Keratinocyte (primary cell): ENCODE data around the gene CXCL8.

Experiments used
- EZH2 ChIP-seq: IDR thresholded peaks from one replicate; pipeline ENCODE4 v1.6.1; 2012; ENCODE audit warnings: inconsistent platforms, mild to moderate bottlenecking, low read length, moderate library complexity
- TF ChIP-seq, protein P1 (sequence below), 3 experiments: IDR thresholded peaks in 1 of 3; conservative IDR thresholded peaks in 1 of 3; optimal IDR thresholded peaks in 1 of 3; 2 replicates in 2 of 3; 3 replicates in 1 of 3; pipeline versions ENCODE3 to v1.5.1; 2011; ENCODE audit warnings: low read length in 3 of 3, mild to moderate bottlenecking in 3 of 3, moderate library complexity in 2 of 3, control low read depth in 1 of 3, inconsistent platforms in 1 of 3; ENCODE audit not compliant: insufficient read depth in 2 of 3; ENCODE audit errors: extremely low read depth in 1 of 3

DNA sequence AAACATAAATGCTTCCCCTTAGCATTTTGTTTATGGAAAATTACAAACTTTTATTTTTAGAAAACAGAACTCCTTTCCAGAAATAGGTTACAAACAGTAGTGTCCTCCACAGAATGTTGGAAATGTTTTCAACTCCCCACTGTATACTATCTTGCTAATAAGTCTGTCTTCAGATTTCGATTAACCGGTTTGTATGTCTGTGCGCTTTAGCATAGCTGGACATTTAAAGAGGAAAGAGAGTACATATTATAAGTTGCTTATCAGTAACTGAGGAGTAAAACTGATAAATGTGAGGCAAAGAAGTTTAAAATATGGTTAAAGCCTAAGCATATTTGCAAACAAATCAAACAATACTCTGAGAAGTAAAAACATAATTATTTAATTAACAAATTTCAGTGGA lies 3.4 kb downstream of the CXCL8 start:
- no peak for TF ChIP-seq EZH2
- TF ChIP-seq, protein P1, sequence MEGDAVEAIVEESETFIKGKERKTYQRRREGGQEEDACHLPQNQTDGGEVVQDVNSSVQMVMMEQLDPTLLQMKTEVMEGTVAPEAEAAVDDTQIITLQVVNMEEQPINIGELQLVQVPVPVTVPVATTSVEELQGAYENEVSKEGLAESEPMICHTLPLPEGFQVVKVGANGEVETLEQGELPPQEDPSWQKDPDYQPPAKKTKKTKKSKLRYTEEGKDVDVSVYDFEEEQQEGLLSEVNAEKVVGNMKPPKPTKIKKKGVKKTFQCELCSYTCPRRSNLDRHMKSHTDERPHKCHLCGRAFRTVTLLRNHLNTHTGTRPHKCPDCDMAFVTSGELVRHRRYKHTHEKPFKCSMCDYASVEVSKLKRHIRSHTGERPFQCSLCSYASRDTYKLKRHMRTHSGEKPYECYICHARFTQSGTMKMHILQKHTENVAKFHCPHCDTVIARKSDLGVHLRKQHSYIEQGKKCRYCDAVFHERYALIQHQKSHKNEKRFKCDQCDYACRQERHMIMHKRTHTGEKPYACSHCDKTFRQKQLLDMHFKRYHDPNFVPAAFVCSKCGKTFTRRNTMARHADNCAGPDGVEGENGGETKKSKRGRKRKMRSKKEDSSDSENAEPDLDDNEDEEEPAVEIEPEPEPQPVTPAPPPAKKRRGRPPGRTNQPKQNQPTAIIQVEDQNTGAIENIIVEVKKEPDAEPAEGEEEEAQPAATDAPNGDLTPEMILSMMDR (optimal IDR thresholded peaks at IDR 0.05 in 1 of 3, IDR thresholded peaks at IDR 0.05 in 1 of 3, conservative IDR thresholded peaks at IDR 0.05 in 1 of 3; ENCODE audit: extremely low read depth in 1 of 3, insufficient read depth in 2 of 3, low read length in 3 of 3) = no peak
